ENCODE data around the gene SYP.

The SYP gene

DNA sequence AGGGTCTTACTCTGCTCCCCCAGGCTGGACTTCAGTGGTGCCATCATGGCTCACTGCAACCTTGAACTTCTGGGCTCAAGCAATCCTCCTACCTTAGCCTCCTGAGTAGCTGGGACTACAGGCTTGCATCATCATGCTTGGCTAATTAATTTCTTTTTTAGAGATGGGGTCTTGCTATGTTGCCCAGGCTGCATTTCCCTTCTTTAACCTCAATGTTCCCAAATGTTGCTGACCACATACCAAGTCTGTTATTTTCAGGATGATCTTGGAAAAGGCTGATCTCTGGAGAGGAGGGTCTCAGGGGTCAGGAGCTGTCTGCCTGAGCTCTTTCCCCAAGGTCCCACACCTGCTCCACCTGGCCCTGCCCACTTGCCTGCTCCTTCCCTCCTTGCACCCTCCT is 20.1 kb upstream of the SYP start:
- DNase-seq (ENCODE audit: low read depth, low spot score), result no peak

DNA sequence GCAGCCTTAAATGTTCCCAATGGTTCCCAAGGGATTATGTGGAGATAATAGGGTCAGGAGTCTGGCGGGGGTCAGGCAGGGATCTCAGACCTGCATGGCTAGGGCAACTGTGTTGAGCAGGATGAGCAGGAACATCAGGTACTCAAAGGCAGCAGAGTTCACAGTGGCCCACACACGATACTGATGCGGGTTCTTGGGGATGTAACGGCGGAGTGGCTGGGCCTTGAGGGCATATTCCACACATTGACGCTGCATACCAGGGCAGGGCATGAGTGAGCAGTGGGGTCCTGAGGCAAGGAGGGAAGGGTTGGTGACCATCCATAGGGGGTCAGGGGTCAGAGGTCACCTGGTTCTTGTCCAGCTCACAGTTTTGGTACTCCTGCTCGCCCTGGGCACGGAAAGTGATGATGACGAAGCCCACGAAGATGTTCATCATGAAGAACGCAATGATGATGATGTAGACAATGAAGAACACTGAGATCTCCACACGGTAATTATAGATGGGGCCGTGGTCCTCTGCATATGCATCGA is 15.1 kb upstream of the SYP start:
- DNase-seq (ENCODE audit: low read depth, low spot score), result no peak

DNA sequence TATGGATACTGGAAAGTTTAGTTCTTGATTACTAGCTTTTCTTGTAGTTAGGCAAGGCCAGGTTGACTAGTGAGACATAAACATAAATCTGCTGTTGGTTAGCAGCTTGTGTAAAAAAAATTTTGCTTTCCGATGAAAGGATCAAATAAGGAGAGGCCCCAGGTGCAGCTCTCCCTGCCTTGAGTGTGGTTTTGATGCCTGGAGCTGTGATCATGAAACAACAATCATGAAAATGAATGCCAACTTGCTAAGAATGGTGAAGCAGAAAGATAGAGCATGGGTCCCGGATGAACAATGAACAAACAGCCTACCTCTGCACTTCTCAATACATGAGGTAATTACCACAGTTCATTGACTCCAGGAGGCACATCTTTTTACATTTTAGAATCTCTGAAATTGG is 14.4 kb upstream of the SYP start:
- no peak for DNase-seq (ENCODE audit: low read depth, low spot score)

DNA sequence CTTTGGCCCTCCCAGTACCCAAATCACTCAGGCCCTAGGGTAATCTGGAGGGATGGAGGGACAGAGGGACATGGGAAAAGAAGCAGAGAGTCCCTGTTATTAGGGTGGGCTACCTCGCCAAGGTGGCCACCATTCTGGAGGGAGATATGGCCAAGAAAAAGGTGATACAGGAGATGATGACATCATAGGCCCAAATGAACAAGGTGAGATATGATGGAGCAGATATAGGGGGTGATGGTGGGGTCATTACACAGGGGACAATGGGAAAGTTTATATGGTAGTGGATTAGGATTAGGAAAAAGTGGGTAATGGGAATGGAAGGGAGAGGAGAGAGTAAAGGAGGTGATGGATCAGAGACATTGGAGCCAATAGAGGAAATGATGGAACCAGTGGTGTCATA is 12.9 kb upstream of the SYP start:
- no peak for DNase-seq (ENCODE audit: low read depth, low spot score)

DNA sequence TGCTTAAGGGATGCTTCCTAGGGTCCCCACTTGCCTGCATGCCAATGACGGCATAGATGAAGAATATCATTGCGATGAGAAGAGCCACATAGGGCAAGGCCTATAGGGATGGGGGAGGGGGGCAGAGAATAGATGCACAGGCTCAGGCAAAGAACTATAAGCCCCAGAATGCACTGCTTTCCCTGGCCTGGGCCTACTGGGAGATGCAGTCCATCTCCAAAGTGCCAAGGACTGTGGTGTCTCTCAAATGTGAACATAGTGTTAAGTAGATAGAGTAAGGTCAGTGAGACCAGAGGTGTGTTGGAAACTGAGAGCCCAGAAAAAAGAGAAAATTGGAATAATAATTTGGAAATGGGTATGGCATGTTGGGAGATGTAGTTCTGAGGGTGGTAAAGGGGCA is 12.2 kb upstream of the SYP start:
- no peak for DNase-seq (ENCODE audit: low read depth, low spot score)

DNA sequence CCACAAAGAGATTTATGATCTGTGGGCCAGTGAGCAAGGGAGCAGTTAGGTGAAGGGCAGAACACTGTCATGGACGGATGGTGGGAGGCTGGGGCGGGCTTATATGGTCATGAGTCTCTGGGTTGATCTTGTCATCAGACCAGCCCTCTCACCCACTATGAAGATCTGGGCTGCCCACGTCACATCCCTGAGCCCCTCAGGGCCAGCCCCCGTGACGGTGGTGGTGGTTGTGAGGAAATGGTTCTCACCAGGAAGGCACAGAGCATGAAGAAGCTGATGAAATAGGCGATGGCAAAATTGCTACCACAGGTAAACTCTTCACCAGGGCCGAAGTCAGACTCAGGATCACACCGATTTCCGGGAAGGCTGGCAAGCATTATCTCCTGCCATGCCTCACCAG is 11.1 kb upstream of the SYP start:
- no peak for DNase-seq (ENCODE audit: low read depth, low spot score)

DNA sequence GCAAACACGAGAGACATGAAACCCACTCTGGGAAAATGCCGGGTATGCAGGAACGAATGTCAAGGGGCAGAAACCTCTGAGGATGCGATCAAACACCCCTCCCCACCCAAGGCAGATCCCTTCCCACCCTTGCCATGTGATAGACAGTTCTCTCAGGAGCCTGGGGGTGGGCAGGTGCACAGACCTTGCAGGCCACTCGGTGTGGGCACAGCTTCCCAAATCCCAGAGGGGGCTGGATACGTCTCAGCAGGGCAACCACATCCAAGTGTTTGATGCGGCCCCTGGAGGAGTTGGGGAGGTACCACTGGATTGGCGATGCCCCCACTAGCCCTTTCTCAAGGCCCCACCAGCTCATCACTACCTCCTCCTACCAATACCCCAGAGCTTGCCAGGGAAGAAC is 10.4 kb upstream of the SYP start:
- no peak for DNase-seq (ENCODE audit: low read depth, low spot score)

DNA sequence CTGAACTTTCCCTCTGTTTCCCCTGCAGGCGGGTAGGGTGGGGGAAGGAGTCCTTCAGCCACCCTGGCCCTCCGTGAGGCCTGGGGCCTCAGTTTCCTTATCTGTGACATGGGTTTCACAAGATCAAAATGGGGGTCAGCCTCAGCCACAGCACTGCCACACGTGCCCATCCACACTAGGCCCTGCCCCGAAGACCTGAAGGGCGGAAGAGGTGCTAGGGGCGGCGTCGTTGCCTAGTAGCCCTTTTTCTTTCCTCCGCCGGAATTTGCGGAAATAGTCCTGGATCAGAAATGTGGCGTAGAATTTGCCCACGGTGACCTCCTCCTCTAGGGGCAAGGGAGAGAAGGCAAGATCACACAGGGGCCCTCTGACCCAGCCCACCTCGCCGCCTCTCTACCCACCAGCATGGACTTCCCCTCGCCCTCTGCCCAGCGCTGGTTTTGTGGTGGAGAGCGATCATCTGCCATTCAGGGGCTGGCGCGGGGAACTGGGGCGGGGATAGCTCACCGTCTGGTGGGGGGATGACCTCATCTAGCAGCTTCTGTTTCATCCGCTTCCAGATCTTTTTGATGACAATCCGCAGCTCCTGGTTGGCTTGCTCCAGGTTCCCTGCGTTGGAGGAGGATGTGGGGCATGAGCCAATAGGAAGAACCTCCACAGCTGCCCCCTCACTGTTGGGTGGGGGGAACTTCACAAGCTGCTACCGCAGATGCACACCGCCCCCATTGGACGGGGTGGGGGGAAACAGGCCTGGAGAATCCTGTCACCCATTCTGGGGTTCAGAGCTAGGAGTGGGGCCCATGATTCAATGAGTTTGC is 9.7 kb upstream of the SYP start:
- peak; percentile 71 for DNase-seq (ENCODE audit: low read depth, low spot score)

DNA sequence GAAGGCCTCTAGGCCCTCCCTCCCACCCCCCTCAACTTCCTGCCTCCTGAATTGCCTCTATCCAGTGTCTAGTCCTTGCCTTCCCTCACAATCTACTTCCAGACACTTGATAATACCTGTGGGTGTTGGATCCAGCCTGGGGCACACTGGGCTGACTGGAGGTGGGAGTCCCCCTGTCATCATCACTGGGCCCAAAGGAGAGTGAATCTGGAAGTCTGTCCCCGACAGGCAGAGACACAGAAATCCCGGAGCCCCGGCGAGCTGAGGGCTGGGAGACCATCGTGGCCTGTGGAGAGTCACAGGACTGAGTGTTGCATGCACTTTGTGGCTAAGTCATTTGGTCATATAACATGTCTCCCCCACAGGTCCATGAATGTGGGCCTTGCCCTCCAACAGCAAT is 8.4 kb upstream of the SYP start:
- no peak for DNase-seq (ENCODE audit: low read depth, low spot score)

DNA sequence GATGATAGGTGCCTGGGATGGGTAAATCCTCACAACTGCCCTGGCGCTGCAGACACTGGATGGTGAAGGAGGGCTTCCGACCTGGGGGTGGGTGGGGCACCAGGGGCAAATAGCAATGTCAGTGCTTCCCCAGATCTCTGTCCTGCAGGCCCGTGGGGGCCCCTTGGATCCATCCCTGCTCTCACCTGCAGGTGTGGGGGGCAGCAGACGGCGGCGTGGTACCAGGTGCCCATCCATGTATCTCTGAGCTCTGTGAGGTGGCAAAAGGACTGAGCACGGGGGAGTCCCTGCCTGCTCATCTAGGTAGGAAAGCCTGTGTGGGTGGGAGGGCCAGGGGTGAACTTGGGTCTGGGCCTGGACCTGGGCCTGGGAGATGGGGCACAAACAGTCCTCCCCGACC is 6.5 kb upstream of the SYP start:
- DNase-seq (ENCODE audit: low read depth, low spot score), result no peak

DNA sequence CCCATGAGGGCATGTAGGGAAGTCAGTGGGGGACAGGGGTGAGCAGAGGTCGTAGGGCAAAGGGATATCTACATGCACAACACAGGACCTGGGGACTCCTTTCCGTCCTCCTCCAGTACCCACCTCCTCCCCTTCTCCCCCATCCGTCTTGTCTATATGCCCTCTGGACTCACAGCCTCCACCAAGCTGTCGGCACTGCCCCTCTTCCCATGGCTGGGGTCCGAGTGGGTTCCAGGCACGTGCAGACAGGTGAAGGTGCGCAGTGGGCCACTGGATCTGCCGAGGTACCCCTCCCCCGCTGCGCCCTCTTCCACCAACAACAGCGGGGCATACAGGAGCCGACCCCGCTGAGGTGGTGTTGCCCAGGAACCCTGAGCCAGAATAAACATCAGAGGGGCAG is 5.5 kb upstream of the SYP start:
- DNase-seq (ENCODE audit: low read depth, low spot score), result no peak

DNA sequence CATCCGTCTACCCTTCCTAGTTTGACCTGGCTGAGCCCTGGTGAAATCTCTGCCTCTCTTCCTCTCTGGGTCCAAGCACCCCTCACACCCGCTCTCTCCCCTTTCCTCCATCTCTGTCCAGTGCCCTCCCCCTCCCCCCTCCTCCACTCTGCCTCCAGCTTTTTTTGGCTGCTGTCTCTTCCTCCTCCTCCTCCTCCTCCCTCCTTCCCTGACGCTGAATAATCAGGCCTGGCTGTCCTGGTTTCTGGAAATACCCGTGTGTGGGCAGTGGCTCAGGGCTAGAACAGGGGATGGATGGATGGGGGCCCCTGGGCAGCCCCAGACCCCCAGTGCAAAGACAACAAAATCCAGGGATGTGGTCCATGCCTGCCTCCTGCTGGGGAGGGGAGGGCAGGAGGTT is 4.7 kb upstream of the SYP start:
- no peak for DNase-seq (ENCODE audit: low read depth, low spot score)

DNA sequence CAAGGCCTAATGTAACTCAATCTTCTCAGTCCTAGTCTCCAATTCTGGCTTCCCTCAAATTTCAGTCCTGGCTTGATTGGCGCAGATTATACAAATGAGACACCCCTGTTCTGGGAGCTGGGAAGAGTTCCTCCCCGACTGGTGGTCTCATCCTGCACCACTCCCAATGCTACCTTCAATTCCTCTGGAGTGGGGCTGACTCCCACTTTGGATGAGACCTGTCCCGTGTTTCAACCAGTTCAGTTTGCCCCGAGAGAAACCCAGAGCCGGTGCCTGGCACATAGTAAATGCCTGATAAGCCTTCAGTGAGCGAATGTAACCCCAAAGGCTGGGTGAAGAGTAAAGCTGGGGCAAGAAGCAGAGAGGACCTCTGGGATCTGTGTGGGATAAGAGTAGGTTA is 4.0 kb upstream of the SYP start:
- no peak for DNase-seq (ENCODE audit: low read depth, low spot score)

DNA sequence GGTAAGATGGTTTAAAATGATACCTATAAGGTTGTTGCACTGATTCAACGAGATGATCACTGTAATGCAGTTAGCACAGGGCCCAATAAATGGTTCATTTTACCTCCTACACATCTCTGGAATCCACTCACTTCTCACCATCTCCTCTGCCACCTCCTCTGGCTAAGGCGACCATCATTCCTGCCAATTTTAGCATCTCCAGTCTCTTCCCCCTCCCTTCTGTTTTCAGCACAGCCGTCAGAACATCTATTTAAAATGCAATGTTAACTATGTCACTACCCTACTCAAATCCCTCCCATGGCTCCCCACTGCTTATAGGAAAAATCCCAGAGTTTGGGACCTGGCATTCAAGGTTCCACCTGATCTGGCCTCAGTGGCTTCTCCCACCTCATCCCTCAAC is 3.5 kb upstream of the SYP start:
- DNase-seq (ENCODE audit: low read depth, low spot score), result no peak

DNA sequence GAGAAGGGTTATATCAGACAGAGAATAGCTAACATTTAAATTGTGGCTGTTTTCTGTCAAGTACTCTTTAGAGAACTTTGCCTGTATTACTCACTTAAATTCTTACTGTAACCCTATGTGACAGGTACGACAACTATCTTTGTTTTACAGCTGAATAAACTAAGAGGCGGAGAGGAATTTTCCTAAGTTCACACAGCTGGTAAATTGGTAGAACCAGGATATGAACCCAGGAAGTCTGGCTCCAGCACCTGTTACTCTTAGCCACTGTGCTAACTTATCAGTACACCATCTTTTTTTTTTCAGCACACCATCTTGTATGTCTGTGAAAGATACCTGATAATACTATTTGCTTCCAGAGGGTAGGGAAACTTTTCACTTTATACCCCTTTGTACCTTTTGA is 2.0 kb upstream of the SYP start:
- DNase-seq (ENCODE audit: low read depth, low spot score), result no peak

DNA sequence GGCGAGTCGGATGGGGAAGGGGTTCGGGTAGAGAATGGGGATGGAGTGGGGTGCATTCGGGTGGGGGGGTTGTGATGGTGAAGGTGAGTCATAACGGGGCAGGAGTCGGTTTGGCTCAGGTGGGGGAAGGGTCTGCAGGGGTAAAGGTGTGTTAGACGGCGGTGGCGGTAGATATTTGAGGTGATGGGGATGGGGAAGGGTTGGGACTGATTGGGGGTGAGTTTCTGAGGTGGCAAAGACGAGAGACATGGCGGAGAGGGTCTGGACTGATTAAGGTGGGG is 738 bp downstream of the SYP start:
- no peak for DNase-seq (ENCODE audit: low read depth, low spot score)

DNA sequence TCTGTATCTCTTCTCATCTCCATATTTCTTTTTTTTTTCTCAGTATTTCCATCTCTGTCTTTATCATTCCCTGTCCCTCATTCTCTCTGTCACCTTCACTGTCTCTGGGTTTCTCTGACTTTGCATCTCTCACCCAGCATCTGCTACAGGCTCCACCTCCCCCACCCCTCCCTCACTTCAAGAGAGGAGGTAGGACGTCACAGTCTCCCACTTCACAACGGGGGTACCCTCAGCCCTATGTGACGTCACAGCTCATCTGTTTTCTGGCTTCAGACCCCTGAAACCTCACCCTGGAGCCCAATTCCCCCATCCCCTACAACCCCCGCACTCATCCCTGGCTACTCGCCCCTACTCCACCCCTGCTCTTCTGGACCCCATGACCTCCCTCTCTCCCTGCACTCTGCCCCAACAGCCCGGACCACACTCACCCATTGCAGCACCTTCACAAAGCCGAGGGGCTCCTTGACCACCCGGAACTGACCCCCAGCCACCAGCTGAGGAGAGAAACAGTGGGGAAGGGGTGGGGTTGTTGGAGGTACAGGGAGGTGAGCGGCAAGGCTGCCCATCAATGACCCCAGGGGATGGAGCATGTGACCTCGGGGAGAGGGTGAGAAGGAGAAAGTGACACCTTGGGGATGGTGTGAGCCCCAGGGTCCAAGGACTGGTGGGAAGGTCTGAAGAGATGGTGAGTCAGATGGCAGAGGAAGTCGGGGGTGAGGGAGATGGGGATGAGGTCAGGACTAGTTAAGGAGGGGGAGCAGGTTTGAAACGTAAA is 1.3 kb downstream of the SYP start:
- no peak for DNase-seq (ENCODE audit: low read depth, low spot score)

DNA sequence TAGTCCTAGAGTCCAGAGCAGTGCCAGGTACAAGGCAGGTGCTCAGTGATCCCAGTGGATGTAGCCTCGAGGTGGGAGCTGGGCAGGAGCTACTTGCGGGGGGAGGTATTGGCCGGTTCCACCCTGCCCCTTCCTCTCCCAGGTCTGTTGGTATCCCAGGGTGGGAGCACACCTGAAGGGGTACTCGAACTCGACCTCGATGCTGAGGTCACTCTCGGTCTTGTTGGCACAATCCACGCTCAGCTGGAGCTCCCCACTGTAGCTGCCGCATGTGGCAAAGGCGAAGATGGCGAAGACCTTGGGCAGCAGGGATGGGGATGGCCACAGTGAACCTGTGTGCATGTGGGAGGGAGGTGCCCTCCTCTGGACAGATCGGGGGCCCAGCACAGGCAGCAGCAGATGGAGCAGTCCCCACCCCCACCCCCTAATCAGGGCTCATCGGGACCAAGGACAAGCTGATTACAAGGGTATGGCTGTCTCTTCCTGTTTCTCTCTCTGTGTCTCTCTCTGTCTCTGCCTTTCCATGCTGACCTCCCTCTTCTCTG is 2.4 kb downstream of the SYP start:
- no peak for DNase-seq (ENCODE audit: low read depth, low spot score)

DNA sequence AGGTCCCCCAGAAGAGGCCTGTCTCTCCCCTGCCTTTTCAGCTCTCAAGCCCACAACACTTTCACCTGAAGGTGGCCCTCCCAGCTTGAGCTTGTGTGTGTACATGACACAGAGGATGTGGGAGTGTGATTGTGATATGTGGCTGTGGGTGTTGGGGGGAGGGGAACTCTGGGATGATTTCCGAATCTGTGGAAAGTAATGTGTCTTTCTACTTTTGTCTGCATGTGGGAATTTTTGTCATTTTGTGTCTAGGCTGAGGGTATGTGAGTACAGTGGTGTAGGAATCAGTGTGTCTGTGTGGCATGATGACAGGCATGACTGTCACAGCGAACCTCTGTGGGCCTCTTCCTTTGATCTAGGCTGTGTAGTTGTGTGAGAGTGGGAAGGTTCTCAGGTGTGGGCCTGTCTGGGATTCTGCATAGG is 6.4 kb downstream of the SYP start:
- no peak for DNase-seq (ENCODE audit: low read depth, low spot score)

DNA sequence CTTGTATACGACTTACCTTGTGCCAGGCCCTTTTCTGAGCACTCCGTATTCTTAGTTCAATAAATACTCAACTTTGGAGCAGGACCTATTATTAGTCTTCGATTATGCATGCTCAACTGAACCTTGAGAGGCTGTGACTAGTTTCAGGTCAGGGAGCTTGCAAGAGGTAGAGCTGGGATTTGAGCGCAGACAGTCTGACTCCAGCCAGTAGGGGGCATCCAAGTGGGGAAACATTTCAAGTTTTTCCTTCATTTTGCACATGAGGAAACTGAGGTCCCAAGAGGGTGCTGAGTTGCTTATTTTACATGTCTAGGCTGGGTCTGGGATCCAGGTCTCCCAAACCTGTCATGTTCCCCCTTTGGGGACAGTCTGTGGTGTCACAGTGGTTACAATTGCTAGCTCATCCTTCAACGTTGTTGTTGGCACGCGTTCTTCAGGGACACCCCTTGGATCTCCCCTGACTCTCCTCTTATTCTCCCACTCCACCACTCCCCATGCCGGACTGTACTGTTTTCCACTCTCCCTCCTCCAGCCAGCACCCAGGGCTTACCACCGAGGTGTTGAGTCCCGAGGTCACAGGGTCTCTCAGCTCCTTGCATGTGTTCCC is 7.2 kb downstream of the SYP start:
- DNase-seq (ENCODE audit: low read depth, low spot score), result peak; percentile 76

DNA sequence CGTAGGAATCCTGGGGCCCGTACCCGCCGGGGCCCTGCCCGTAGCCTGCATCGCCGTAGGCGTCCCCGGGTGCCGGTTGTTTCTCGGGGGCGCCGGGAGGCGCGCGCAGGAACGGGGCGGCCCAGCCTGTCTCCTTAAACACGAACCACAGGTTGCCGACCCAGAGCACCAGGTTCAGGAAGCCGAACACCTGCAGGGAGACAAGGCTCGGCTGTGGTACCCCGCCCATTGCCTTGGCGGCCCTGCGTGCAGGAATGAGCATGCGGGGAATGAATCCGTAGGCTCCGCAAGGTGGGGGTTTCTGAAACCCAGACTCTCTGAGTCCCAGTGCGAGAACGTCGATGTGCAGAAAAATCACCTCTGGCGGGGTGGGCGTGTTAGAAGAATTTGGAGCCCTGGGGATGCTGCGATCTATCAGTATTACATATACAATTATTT is 8.4 kb downstream of the SYP start:
- no peak for DNase-seq (ENCODE audit: low read depth, low spot score)

DNA sequence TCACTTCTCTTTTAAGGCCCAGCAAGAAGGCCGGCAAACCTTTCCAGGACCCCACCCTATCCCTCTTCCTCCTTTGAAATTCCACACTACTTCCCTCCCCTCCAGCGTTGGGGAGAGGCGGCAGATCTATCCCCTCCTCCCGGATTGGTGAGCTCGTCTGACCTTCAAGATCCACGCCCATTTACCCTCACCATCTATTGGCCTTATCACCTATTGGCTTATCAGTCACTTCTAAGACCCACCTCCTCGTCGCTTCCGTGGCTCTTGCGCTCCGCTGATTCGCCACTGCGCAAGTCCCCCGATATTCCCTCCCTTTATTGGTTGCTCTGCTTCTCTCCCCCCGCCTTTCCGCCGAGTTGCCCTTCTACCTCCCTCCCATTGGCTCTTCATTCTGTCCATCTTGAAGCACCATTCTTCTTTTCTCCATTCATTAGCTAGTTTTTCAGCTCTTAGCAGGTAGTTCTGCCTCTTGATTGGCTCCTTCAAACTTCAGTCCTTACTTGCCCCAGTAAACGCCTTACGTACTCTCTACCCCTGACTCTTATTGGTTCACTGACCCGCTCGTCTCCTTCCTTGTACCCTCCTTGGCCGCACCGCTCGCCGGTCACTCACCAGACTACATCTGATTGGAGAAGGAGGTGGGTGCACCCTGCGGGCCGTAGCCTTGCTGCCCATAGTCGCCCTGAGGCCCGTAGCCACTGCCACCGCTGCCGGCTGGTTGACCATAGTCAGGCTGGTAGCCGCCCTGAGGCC is 9.0 kb downstream of the SYP start:
- DNase-seq (ENCODE audit: low read depth, low spot score), result peak; percentile 100
